GM19043 (cell line): Measurements from ENCODE around the gene OR51E1.
A peak's percentile ranks its signal among the peaks of the same experiment; 100 is the strongest.

ENCODE experiments used
- ATAC-seq: cut with Tn5 transposase; IDR thresholded peaks from one replicate; pipeline ENCODE4 v1.9.1; 2021; ENCODE audit warnings: low read depth; ENCODE audit not compliant: unreplicated experiment

The OR51E1 gene

DNA sequence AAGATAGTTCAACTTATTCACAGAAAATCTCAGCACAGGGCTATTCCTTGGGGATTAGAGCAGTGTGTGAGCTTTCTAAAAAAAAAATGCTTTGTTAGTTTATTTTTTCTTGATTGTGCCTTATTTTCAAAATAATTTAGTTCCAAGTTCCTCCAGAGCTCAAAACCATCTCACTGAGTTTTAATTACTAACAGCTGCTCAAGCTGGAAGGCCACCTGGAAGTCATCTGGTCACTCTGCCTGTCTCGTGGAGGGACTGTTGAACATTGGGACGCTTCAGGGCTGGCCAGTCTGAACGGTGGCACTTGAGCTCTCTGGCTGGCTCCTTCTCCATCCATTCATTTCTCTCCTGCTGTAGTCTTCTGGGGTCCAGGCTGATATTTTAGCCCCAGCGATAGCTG is 4.0 kb downstream of the OR51E1 start:
- ATAC-seq = no peak

DNA sequence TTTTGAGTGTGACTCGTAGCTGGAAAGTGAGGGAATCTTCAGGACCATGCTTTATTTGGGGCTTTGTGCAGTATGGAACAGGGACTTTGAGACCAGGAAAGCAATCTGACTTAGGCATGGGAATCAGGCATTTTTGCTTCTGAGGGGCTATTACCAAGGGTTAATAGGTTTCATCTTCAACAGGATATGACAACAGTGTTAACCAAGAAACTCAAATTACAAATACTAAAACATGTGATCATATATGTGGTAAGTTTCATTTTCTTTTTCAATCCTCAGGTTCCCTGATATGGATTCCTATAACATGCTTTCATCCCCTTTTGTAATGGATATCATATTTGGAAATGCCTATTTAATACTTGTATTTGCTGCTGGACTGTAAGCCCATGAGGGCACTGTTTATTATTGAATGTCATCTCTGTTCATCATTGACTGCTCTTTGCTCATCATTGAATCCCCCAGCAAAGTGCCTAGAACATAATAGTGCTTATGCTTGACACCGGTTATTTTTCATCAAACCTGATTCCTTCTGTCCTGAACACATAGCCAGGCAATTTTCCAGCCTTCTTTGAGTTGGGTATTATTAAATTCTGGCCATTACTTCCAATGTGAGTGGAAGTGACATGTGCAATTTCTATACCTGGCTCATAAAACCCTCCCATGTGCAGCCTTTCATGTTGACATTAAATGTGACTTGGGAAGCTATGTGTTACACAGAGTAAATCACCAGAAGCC is 11.0 kb downstream of the OR51E1 start:
- no peak for ATAC-seq

DNA sequence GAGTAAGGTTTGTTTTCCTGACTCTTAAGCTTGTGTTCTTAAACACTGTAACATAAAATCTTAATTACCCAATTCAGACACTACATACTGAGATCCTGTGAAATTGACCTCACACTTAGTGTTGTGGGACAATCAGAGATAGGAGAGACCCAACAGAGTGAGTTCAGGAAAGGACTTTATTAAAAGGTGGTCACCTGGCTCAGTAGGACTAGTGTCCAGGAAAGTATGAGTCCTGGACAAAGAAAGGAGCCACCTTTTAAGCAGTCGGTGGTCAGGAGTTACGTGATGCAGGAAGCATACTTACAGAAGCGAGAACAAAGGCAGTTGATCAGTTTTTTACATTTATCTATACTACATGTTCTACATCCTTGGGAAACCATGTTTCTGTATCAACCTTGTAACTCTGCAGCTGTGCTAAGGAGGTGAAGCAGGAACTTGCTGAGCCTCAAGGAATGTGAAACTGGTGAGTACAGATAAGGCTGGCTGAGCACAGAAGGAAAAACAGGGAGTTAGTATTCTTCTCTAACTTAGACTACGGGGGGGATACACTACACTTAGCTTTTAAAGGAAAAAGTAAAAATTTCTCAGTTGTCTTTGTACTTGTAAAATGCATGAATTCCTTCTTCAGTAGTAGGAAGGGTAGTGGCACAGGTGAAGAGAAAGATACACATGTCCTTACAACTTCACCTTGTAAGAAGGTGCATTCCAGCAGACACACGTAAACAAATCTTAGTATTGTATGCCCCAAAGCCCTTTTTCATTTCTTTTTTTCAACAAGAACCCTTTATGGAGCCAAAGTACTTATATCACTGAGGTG is 15.1 kb downstream of the OR51E1 start:
- ATAC-seq = no peak

DNA sequence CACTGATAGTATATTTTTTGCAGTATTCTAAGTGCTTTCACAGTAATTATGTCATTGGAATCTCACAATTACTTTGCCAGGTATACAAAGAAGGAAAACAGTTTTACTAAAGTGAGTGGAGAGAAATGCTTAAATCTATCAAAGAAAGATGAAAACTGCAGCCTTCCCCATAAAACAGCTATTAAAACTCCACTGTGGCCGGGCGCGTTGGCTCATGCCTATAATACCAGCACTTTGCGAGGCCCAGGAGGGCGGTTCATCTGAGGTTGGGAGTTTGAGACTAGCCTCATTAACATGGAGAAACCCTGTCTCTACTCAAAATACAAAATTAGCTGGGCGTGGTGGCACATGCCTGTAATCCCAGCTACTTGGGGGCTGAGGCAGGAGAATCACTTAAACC is 19.1 kb downstream of the OR51E1 start:
- ATAC-seq = no peak

DNA sequence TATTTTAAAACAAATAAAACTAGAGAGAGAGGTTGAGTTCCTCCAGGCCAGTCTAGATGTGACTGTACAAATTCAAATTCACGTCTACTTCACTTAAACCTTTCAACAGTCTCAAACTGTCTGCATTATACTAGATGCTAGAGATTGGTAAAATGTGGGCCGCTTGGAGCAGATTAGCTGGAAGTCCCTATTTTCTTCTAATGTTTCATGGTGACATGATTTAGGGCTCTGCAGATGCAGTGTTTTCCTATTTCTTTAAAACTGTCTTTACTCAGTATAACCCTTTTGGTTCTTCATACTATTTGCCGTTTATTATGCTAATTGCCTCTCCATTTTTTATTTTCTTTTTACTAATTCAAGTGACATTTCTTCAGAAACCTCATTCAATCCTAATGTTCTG is 20.4 kb downstream of the OR51E1 start:
- ATAC-seq = no peak

DNA sequence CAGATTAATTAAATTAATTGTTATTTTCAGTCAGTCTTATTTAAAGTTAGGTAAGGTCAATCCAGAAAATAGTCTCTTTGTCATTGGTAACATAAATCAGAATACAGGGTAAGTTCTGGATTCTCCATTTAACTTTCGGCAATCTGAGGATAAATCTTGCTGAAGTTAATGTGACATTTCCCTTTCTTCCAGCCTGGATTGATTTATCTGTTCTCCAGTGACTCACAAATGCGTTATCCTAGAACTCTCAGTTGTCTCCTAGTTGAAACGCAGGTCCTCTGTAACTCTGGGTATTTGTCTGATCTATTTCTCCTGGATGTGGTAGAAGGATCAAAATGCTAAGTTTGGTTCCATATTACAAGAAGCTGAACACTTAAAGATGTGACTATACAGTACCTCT is 21.0 kb downstream of the OR51E1 start:
- ATAC-seq = no peak

DNA sequence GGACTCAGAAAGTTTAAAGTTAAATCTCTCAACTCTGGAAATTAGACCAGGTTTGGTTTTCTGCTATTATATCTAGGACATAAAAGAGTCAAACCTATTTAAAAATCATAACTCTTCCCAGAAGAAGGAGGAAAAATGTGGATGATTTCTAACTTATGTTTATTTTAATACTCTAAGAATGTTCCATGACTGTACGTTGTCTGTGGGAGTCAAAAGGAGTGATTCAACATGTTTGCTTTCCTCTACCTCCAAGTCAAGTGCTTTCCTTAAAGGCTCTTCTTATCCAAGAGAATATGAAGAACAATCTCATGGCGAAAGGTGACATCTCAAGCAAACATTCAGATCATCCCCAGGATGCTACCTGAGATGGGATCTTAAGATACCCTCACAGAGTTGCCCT is 21.6 kb downstream of the OR51E1 start:
- ATAC-seq = no peak

DNA sequence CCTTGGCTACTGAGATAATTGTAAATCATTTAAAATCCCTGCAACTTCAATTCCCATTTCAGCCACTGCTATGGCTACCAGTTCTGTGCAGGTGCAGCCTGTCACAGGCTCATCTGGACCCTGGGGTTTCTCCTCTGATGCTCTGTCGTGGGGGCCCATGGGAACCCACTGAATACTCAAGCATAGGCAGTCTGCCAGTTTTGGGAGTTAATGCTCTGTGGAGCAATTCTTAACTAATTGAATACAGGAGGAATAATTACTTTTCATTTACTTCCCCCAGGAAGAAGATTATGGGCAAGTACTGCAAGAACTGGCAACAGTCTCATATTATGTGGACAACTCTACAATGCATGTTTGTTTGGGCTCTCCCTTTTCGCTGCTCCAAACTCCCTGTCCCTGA is 28.0 kb downstream of the OR51E1 start:
- no peak for ATAC-seq

DNA sequence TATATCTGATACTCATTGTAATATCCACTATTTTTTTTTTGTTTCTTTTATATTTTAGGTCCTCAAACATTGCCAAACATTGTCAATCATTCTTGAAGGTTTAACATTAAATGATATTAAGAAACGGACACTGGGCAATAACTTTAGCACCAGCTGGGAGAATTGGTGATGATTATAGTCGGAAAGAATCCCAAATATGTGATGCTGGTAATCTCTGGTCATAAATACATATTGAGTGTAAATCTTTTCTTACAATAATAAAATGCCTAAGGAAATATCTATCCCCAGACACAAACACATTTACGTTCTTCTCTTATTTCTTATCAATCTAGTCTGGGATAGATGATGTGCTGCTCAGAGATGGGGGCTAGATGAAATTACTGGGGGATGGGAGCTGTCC is 28.7 kb downstream of the OR51E1 start:
- no peak for ATAC-seq

DNA sequence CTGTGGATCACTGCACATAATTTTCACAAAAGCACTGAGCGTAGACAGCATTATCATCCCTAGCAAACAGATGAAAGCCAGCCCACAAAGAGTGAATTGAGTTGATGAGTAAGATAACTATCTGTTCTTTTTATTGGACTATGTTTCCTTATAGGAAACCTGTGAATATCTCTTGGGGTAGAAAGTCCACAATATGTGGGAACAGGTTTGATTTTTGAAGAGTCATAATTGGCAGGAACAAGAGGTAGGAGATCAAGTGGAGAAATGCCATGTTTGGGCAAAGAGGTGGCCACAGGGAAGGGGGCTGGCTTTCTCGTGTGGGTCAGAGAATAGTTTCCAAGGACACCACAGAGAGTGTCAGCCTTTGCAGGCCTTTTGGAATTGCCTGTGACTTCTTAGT is 30.0 kb downstream of the OR51E1 start:
- no peak for ATAC-seq

DNA sequence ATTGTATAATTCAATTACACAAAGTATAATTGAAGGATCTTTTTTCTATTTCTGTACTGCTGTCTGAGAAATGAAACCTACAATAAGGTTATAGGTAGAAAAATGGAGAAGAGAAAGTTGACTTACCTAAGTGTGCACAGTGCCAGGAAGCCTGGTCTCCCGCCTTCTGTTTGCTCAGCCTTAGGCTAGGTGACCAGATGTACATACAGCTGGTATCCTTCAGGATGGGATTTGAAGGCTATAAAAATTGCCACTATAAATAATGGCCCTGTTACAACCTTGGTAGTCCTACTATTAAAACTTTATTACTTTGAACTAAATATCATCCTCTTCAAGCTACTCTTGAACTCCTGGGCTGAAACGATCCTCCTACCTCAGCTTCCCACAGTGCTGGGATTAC is 34.2 kb downstream of the OR51E1 start:
- ATAC-seq = no peak

DNA sequence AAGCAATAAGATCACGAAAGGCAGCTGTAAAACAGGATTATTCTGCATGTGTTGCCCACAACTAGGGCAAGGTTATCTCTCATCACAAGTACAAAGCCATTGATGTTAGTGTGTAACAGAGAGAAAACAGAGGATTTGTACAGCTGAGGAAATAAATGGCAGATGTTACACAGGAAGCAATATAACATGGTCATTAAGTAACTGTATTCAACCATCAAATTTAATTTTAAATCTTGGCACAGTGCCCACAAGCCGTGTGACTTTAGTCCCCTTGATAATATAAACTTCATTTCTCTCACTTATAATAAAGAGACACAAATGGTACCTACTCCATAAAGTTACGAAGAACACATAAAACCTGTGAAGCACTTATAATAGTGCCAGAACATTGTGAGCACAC is 36.6 kb downstream of the OR51E1 start:
- no peak for ATAC-seq

DNA sequence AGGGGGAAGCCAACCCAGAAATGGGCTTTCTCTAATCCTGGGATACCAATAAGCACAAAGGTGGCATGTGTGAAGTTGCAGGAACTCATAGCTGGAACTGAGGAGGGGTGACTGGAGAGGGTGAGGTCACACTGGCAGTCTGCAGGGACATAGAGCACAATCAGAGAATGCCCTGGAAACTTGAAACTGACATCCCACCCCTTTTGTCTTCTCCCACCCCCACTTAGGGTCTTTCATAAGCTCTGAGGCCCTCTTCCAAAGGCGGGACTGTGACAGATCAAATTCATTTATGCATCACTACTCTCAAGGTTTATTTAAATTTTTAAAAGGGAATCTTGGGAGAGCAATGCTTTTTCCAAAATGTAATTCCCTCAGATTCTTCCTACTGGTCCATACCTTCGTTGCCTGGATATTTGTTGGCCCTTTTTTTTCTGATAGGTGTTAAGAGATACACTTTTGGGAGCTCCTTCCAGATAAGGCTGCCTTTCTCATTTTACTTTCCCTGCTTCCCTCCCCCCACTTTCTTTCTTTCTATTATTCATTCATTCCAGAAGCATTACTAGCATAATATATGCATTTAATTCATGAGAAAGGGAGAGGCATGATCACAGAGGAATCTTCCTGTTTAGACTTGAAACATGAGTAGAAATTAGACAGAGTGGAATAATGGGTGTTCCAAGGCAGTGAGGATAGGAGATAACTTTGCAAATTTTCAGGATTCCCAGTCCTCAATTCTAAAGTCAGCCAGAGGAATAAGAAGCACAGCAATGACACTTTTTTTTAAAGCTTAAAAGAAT is 39.0 kb downstream of the OR51E1 start:
- ATAC-seq = no peak

DNA sequence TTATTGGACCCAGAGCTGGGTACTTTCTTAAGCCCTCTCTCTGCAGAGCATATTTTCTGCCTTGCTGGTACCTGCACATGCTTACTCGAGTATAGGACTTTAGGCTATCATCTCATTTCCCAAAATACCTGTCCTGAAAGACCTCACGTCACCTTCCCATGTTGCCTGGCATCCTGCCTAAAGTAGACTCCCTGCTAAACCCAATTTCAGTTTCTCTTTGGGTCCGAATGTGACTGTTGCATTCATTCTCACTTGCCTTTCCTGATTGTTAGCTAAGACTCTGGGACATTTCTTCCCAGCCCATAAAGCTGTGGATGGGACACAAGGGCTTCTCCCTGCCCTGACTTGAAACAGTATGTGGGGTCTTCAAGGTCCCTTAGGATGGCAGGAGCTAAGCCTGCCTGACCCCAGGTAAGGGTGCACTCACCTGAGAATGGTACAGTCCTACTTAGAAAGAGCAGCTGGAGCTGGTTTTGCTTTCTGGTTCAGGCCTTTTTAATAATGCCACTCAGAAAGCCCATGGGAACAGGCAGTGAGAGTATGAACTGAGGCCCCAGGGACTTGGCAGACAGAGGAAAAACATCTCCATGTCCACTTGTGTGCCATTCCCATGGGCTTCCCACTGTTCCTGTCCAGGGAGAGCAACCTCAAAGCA is 41.0 kb downstream of the OR51E1 start:
- no peak for ATAC-seq

DNA sequence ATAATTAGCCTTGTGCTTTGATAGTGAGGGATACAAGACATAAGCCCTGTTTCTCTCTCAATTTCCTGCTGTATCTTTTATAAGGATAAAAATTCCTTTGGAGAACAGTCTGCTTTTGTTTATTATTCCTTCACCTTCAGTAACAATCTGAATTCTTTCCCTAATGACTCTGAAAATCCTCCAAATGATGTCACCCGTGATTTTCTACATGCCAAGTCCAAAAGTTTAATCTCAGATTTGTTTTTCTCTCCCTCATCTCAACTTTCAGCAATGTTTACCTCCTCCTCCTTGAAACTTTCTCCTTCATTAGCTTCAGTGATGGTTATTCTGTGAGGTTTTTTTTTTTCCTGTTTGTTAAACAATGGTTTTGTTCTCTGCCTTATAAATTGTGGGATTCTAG is 51.7 kb downstream of the OR51E1 start:
- ATAC-seq = no peak

DNA sequence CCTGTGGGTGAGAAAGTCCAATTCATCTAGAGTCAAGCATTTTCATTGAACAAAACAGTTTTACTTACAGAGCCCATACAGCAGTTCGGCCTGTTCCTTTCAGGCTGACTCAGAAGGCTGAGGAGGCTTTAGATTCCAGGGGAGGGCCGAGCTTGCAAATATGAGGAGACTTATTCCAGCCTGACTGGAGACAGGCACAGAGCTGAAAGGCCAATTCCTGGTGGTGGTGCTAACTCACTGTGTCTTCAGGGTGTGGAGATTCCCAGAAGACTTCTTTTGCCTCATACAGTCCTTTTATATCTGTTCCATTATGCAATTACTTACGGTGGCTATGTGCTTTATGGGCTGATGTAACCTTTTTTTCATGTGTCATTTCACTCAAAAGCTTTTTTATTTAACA is 53.8 kb downstream of the OR51E1 start, which contains the start of gene OR51E2:
Gene OR51E2 (minus strand): TSS at position 269 of the 400 bp plus-strand sequence. CDS start 15,142 bp downstream, outside the sequence.
- no peak for ATAC-seq

DNA sequence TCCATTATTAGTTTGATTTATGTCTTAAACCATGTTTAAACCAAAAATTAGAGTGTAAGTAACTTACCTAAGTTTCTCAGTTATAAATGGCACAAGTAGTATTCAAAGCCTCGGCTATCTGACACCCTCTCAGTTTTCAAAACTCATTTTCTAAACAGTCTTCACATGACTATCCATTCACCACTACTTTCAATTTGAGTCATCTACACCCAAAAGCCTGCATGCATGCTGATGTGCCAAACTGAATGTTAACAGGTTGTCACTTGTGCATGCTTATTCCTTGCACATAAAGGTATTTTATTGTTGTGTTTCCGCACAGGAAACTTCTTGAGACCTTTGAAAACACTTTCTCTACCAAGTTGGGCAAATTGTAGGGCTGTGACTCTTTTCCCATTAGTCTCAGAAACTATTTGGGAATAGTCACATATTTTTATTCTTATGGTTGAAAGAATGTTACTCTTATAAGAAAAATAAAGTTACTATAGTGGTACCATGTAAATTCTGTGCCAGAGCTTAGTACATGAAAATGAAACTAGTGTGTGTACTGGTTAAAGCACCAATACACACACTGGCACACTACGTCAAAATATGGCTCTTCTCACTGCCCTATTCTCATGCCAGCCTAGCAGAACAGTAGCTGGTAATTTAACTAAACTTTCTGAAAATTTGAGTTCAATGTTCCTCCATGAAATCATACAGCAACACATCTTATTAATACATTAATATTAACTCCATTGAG is 56.1 kb downstream of the OR51E1 start:
- peak; percentile 66 for ATAC-seq

DNA sequence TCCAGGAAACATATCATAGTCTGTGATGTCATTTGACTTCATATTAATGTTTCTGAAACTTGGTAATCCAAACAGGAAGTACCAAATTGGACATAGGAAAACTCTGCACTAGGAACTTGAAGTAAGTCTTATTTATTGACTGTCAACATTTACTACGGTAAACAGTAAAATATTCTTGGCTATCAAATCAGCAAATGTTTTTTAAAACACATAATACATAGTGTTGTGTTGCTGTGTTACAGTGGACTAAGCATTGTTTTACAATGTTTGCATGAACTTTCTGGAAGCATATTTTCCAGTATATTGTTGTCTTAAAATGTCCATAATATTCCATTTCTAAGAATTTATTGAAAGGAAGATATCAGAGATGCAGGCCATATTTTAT is 56.6 kb downstream of the OR51E1 start:
- no peak for ATAC-seq

DNA sequence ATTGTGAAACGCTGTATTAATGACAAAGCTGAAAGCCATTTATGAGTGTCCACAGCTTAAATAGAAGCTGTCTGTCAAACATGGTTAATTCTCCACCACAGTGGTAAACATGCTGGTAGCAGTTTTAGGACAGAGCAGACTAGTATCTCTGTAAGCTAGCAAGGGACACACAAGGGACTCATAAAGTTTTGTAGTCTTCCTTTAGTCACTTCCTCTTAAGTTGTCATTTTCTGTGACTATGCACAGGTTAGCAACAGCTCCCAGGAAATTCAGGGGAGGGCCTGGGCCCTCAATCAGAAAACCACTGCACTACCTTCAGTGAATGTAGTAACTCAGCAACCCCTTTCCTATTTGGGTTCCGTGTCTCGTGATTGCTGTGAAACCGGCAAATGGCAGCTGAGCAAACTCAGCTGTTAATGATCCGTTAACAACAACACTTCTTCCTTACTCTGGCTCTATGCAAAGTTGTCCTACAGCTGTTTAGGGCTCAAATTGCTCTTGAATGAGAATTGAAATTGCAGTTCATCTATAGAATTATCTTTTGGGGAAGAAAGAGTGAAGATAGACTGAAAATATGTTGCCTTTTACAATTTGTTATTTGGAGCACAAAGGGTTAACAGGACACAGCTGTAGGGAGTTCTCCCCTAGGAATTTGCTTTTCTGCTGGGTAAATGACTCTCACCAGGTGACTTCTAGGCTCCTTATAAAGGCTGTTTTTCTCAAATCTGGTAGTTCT is 60.4 kb downstream of the OR51E1 start, which contains the start of gene MMP26:
Gene MMP26 (plus strand): TSS at position 731 of the 736 bp plus-strand sequence.
- ATAC-seq = peak; percentile 72
